B cell (primary cell): Measurements from ENCODE around the gene NOTUM. TPM values are rescaled to one million over a fixed set of nuclear protein-coding genes. Genes with fewer than 3 reads are reported as not detected.

ENCODE experiments used
- ATAC-seq: fragments of 200-7000 bp; cut with Tn5 transposase; one replicate; pipeline ENCODE4 v1.10.0; 2021; ENCODE audit warnings: low read depth, mild to moderate bottlenecking, moderate number of reproducible peaks, moderate library complexity
- CTCF ChIA-PET: fragments of 350-600 bp; sonication (Branson Sonifier 250); formaldehyde crosslinking; loops from one replicate; lab custom pipeline; 2021; ENCODE audit warnings: antibody characterized with exemption, inconsistent platforms; lab: Charles Lee
- POLR2A ChIA-PET: fragments of 350-600 bp; sonication (Branson Sonifier 250); formaldehyde crosslinking; loops from one replicate; lab custom pipeline; 2021; ENCODE audit warnings: antibody characterized with exemption; lab: Charles Lee
- DNase-seq: peaks from one replicate; pipeline ENCODE4 v3.0.0; 2013
- H2AFZ ChIP-seq: 2 replicates; pipeline ENCODE4 v1.6.1; 2012; ENCODE audit warnings: mild to moderate bottlenecking, low read depth, low read length; ENCODE audit not compliant: insufficient read depth, poor library complexity, severe bottlenecking
- H3K27ac ChIP-seq, 2 donors: 1 replicate in 1 of 2; 2 replicates in 1 of 2; pipeline ENCODE4 v1.5.1; 2012 to 2013; ENCODE audit warnings: low read length in 2 of 2, mild to moderate bottlenecking in 2 of 2, moderate library complexity in 1 of 2
- H3K27me3 ChIP-seq, 4 experiments: fragments of 200-600 bp in 1 of 4; sonication (generic) in 1 of 4; replicated peaks in 1 of 4; 1 replicate in 2 of 4; 2 replicates in 2 of 4; pipeline versions ENCODE4 v1.6.1 to v1.7.0; 2013 to 2016; ENCODE audit warnings: low read length in 3 of 4, mild to moderate bottlenecking in 2 of 4, mixed read lengths in 1 of 4, moderate library complexity in 1 of 4; ENCODE audit not compliant: insufficient read depth in 4 of 4, control insufficient read depth in 3 of 4; ENCODE audit errors: control extremely low read depth in 1 of 4
- H3K36me3 ChIP-seq, 2 experiments: replicated peaks in 1 of 2; 1 replicate in 1 of 2; 2 replicates in 1 of 2; pipeline versions ENCODE4 v1.6.1 to v1.7.1; 2013; ENCODE audit warnings: low read length in 1 of 2; ENCODE audit not compliant: insufficient read depth in 2 of 2, control insufficient read depth in 1 of 2; ENCODE audit errors: control extremely low read depth in 1 of 2, extremely low read depth in 1 of 2
- H3K4me1 ChIP-seq, 2 donors: fragments of 200-600 bp in 1 of 2; sonication (generic) in 1 of 2; 1 replicate in 1 of 2; 2 replicates in 1 of 2; pipeline versions ENCODE4 v1.5.1 to v1.6.1; 2013 to 2017; ENCODE audit warnings: low read length in 2 of 2; ENCODE audit not compliant: control insufficient read depth in 2 of 2, insufficient read depth in 2 of 2
- H3K4me2 ChIP-seq: replicated peaks from 2 replicates; pipeline ENCODE3; 2012; ENCODE audit warnings: mild to moderate bottlenecking, low read depth, low read length; ENCODE audit not compliant: poor library complexity, severe bottlenecking
- H3K4me3 ChIP-seq, 5 experiments: fragments of 200-600 bp in 1 of 5; sonication (generic) in 1 of 5; 1 replicate in 3 of 5; 2 replicates in 2 of 5; pipeline versions ENCODE4 v1.5.1 to v1.7.0; 2011 to 2016; ENCODE audit warnings: low read length in 4 of 5, mild to moderate bottlenecking in 4 of 5, low read depth in 2 of 5, control low read depth in 1 of 5, moderate library complexity in 1 of 5; ENCODE audit not compliant: insufficient read depth in 1 of 5; ENCODE audit errors: control extremely low read depth in 1 of 5, extremely low read depth in 1 of 5
- H3K79me2 ChIP-seq: fragments of 200-600 bp; sonication (generic); one replicate; pipeline ENCODE4 v1.6.0; 2016; ENCODE audit warnings: low read length; ENCODE audit not compliant: control insufficient read depth, insufficient read depth
- H3K9ac ChIP-seq: fragments of 200-600 bp; sonication (generic); 2 replicates; pipeline ENCODE4 v1.6.1; 2017; ENCODE audit warnings: mild to moderate bottlenecking, low read length, moderate library complexity
- H3K9me3 ChIP-seq, 3 donors: one replicate each; pipeline versions ENCODE4 v1.6.1 to v1.7.1; 2013; ENCODE audit warnings: low read length in 2 of 3; ENCODE audit not compliant: control insufficient read depth in 2 of 3, insufficient read depth in 1 of 3; ENCODE audit errors: control extremely low read depth in 1 of 3
- H4K20me1 ChIP-seq: 2 replicates; pipeline ENCODE4 v1.6.0; 2012; ENCODE audit warnings: mild to moderate bottlenecking, low read length; ENCODE audit not compliant: insufficient read depth, control insufficient read depth, poor library complexity, severe bottlenecking
- H3K27ac Mint-ChIP-seq: one replicate; pipeline ENCODE4 v1.8.0; 2021; ENCODE audit warnings: mixed read lengths
- H3K27me3 Mint-ChIP-seq: one replicate; pipeline ENCODE4 v1.8.0; 2021; ENCODE audit warnings: mixed read lengths
- H3K4me1 Mint-ChIP-seq: one replicate; pipeline ENCODE4 v1.8.0; 2021; ENCODE audit warnings: mixed read lengths
- H3K4me3 Mint-ChIP-seq: one replicate; pipeline ENCODE4 v1.8.0; 2021; ENCODE audit warnings: mixed read lengths
- H3K9me3 Mint-ChIP-seq: one replicate; pipeline ENCODE4 v1.8.0; 2022; ENCODE audit warnings: mixed read lengths; ENCODE audit not compliant: insufficient read depth
- CTCF ChIP-seq: fragments of 200-600 bp; IDR thresholded peaks from one replicate; pipeline ENCODE4 v1.8.0; 2022; ENCODE audit warnings: antibody characterized with exemption, mild to moderate bottlenecking
- EZH2 ChIP-seq: IDR thresholded peaks from 2 replicates; pipeline ENCODE4 v1.6.1; 2012; ENCODE audit warnings: borderline replicate concordance, low read depth, mild to moderate bottlenecking, moderate library complexity, low read length; ENCODE audit not compliant: insufficient read depth, poor library complexity, severe bottlenecking
- WGBS: methylation state at CpG from one replicate; pipeline ENCODE4 v1.1.5; 2013; ENCODE audit warnings: missing lambda C conversion rate; ENCODE audit not compliant: insufficient coverage; 5-methylcytosine and 5-hydroxymethylcytosine counted together
- intact Hi-C: fragments of 100-400 bp; cut with micrococcal nuclease; formaldehyde crosslinking; loops from one replicate; pipeline ENCODE4 v1.10.0; 2022
- polyA plus RNA-seq: library from polyadenylated mRNA; depleted of rRNA; stranded (reverse); fragments of >200 nt; gene quantifications from 2 replicates; pipeline ENCODE4 v1.2.3, GENCODE V29; 2012
- total RNA-seq, 2 donors: library from RNA; stranded (reverse); fragments of 120-200 nt in 1 of 2; gene quantifications; 1 replicate in 1 of 2; 2 replicates in 1 of 2; pipeline versions ENCODE4 v1.2.3 to v1.2.4, GENCODE V29; 2013 to 2022

NOTUM gene
- total and polyA plus RNA-seq, 2 donors (not counting 1 experiment from before 2014, with no cell fraction given): not detected

- WGBS: 88% methylated on average over 3 of the region's 7 CpGs
- intact Hi-C loops: no loop called here
- Histone ChIP-seq H3K4me2 (no peak overlapping the region), H3K27me3 (no peaks in the 10 kb centered on the region), H3K36me3 (peaks cover 0 to 2% of the 10 kb centered on the region in 2 experiments), H3K4me1 (no peaks in the 10 kb centered on the region), H3K79me2 (peaks cover under 1% of the 10 kb centered on the region), H3K27ac (no peak overlapping the region), H2AFZ (no peak overlapping the region), H4K20me1 (peaks cover 7% of the 10 kb centered on the region), H3K9ac (no peak overlapping the region), H3K4me3 (no peak overlapping the region), H3K9me3 (no peaks in the 10 kb centered on the region)
- ATAC-seq: no peak
- H3K27ac Mint-ChIP-seq: no peak overlapping the region
- H3K4me1 Mint-ChIP-seq: peaks cover 1% of the 10 kb centered on the region
- CTCF ChIA-PET: interaction anchor here (0.6 kb wide), 1 partner anchor 43 kb away, joined by 3 read pairs; no protein-coding TSS in a partner anchor
- no peaks in the 10 kb centered on the region for H3K9me3 Mint-ChIP-seq
- POLR2A ChIA-PET: no interaction called here
- TF ChIP-seq EZH2 (no peak), CTCF (no peak)
- no peak for DNase-seq
- H3K4me3 Mint-ChIP-seq: no peak overlapping the region
- no peaks in the 10 kb centered on the region for H3K27me3 Mint-ChIP-seq
Observed at GRCh38 chr17:81998212-81998611, 37.2 kb upstream of the NOTUM start.

GRCh38 chr17:81996757-81997441 is 35.9 kb upstream of the NOTUM start:
- DNase-seq: no peak
- H3K4me2 ChIP-seq: no peak overlapping the region
- ChIA-PET POLR2A (no interaction called here), CTCF (interaction anchor here (0.6 to 0.8 kb wide), 2 partner anchors 24 to 37 kb away, joined by 3 read pairs; no protein-coding TSS in a partner anchor)
- H3K9ac ChIP-seq: no peak overlapping the region
- peaks cover 0 to 2% of the 10 kb centered on the region in 2 experiments for H3K36me3 ChIP-seq
- H3K9me3 Mint-ChIP-seq: no peaks in the 10 kb centered on the region
- no peak overlapping the region for H3K4me3 ChIP-seq
- no peaks in the 10 kb centered on the region for H3K4me1 ChIP-seq
- no peak for ATAC-seq
- TF ChIP-seq EZH2 (no peak), CTCF (no peak)
- no peak overlapping the region for H3K4me3 Mint-ChIP-seq
- H3K27ac Mint-ChIP-seq: no peak overlapping the region
- peaks cover 18% of the 10 kb centered on the region for H4K20me1 ChIP-seq
- 93% methylated on average over 14 of the region's 30 CpGs for WGBS
- intact Hi-C loops: no loop called here
- H3K79me2 ChIP-seq: peaks cover 6% of the 10 kb centered on the region
- H2AFZ ChIP-seq: no peak overlapping the region
- H3K27me3 Mint-ChIP-seq: no peaks in the 10 kb centered on the region
- no peaks in the 10 kb centered on the region for H3K9me3 ChIP-seq
- peaks cover 1% of the 10 kb centered on the region for H3K4me1 Mint-ChIP-seq
- no peaks in the 10 kb centered on the region for H3K27me3 ChIP-seq
- H3K27ac ChIP-seq: no peak overlapping the region
